MM.1S (cell line): Measurements from ENCODE around the gene TMC3.
A peak's percentile ranks its signal among the peaks of the same experiment; 100 is the strongest.

ENCODE experiments used
- DNase-seq: peaks from one replicate; pipeline ENCODE4 v3.0.0-alpha.2; 2015
- H2AFZ ChIP-seq: fragments of 300-600 bp; sonication (generic); 2 replicates; pipeline ENCODE4 v1.6.0; 2016; ENCODE audit warnings: antibody characterized with exemption, low read length
- H3F3A ChIP-seq: fragments of 300-600 bp; sonication (generic); 2 replicates; pipeline ENCODE4 v1.6.1; 2016; ENCODE audit warnings: mild to moderate bottlenecking, antibody characterized with exemption, low read length, moderate library complexity, mixed read lengths; ENCODE audit not compliant: insufficient read depth
- H3K27ac ChIP-seq: fragments of 300-600 bp; sonication (generic); 2 replicates; pipeline ENCODE4 v1.5.1; 2016; ENCODE audit warnings: mild to moderate bottlenecking, low read length
- H3K27me3 ChIP-seq: fragments of 300-600 bp; sonication (generic); replicated peaks from 2 replicates; pipeline ENCODE4 v1.6.0; 2016; ENCODE audit warnings: low read length; ENCODE audit not compliant: insufficient read depth
- H3K36me3 ChIP-seq: fragments of 300-600 bp; sonication (generic); replicated peaks from 2 replicates; pipeline ENCODE4 v1.6.1; 2016; ENCODE audit warnings: mild to moderate bottlenecking, low read length, mixed read lengths; ENCODE audit not compliant: insufficient read depth
- H3K4me1 ChIP-seq: fragments of 300-600 bp; sonication (generic); 2 replicates; pipeline ENCODE4 v1.6.1; 2016; ENCODE audit warnings: low read length, mixed read lengths
- H3K4me2 ChIP-seq: fragments of 300-600 bp; sonication (generic); 2 replicates; pipeline ENCODE4 v1.6.0; 2016; ENCODE audit warnings: low read depth, low read length
- H3K4me3 ChIP-seq: fragments of 300-600 bp; sonication (generic); 2 replicates; pipeline ENCODE4 v1.5.1; 2016; ENCODE audit warnings: low read length, mixed read lengths
- H3K79me2 ChIP-seq: fragments of 300-600 bp; sonication (generic); 2 replicates; pipeline ENCODE4 v1.6.1; 2016; ENCODE audit warnings: mixed run types, low read length, mixed read lengths
- H3K9ac ChIP-seq: fragments of 300-600 bp; sonication (generic); 2 replicates; pipeline ENCODE4 v1.6.1; 2016; ENCODE audit warnings: low read length, mixed read lengths
- H3K9me2 ChIP-seq: fragments of 300-600 bp; sonication (generic); replicated peaks from 2 replicates; pipeline ENCODE4 v1.6.1; 2016; ENCODE audit warnings: mild to moderate bottlenecking, low read length, mixed read lengths; ENCODE audit not compliant: insufficient read depth
- H3K9me3 ChIP-seq: fragments of 300-600 bp; sonication (generic); replicated peaks from 2 replicates; pipeline ENCODE4 v1.6.1; 2016; ENCODE audit warnings: mild to moderate bottlenecking, low read length, mixed read lengths; ENCODE audit not compliant: insufficient read depth
- H4K20me1 ChIP-seq: fragments of 300-600 bp; sonication (generic); 2 replicates; pipeline ENCODE4 v1.6.1; 2016; ENCODE audit warnings: mild to moderate bottlenecking, low read length, moderate library complexity, mixed read lengths; ENCODE audit not compliant: insufficient read depth
- CTCF ChIP-seq: fragments of 300-600 bp; sonication (generic); IDR thresholded peaks from 2 replicates; pipeline ENCODE4 v1.5.1; 2016; ENCODE audit warnings: antibody characterized with exemption, low read length, mixed read lengths
- EZH2 ChIP-seq: fragments of 300-600 bp; sonication (generic); optimal IDR thresholded peaks from 2 replicates; pipeline ENCODE3; 2017; ENCODE audit warnings: low read depth, mild to moderate bottlenecking, antibody characterized with exemption, low read length, mixed read lengths
- EZH2phosphoT487 ChIP-seq: fragments of 300-600 bp; sonication (generic); IDR thresholded peaks from 2 replicates; pipeline ENCODE4 v1.6.1; 2018; ENCODE audit warnings: antibody characterized with exemption, low read length

The TMC3 gene

GRCh38 chr15:81326466-81327212 lies 47.4 kb downstream of the TMC3 start:
- Histone ChIP-seq H3K36me3 (peaks cover 5% of the 10 kb centered on the region; the same call in 1 of the 2 replicates), H3K9me3 (no peaks in the 10 kb centered on the region), H3K9ac (peak overlapping the region; percentile 16; the same call in 1 of the 2 replicates), H3K27ac (peak overlapping the region; percentile 62; the same call in 1 of the 2 replicates), H3K79me2 (peaks cover 69% of the 10 kb centered on the region), H2AFZ (no peak overlapping the region), H3K4me1 (peaks cover 70% of the 10 kb centered on the region), H3K27me3 (no peaks in the 10 kb centered on the region), H3F3A (peaks cover 54% of the 10 kb centered on the region), H4K20me1 (no peaks in the 10 kb centered on the region), H3K4me2 (peak overlapping the region; percentile 49), H3K4me3 (0 out of 2 replicates have a peak overlapping the region, but pooled peaks have one; percentile 10), H3K9me2 (no peaks in the 10 kb centered on the region)
- TF ChIP-seq EZH2 = no peak
- TF ChIP-seq CTCF = no peak
- no peak for TF ChIP-seq EZH2phosphoT487
- DNase-seq = peak; percentile 46

GRCh38 chr15:81323944-81324881 lies 49.8 kb downstream of the TMC3 start, which contains the start of gene STARD5:
Gene STARD5, minus strand, starts transcription at chr15:81324141. Its CDS starts 42 bp downstream, at chr15:81324099.
- Histone ChIP-seq H3K4me1 (peaks cover 71% of the 10 kb centered on the region), H3F3A (peaks cover 59% of the 10 kb centered on the region), H3K4me2 (peak within 1 kb of the TSS; percentile 91), H2AFZ (peak within 1 kb of the TSS; percentile 79), H3K27me3 (no peaks in the 10 kb centered on the region), H3K9ac (peak within 1 kb of the TSS; percentile 93), H3K27ac (peak within 1 kb of the TSS; percentile 75; the same call in 1 of the 2 replicates), H3K9me3 (no peaks in the 10 kb centered on the region), H4K20me1 (no peaks in the 10 kb centered on the region), H3K4me3 (peak within 1 kb of the TSS; percentile 98), H3K79me2 (peaks cover 86% of the 10 kb centered on the region), H3K9me2 (no peaks in the 10 kb centered on the region), H3K36me3 (peaks cover 25% of the 10 kb centered on the region)
- no peak for TF ChIP-seq CTCF
- peak; percentile 99 for DNase-seq

- Histone ChIP-seq H3K9me3 (no peaks in the 10 kb centered on the region), H3K4me3 (peak overlapping the region; percentile 98), H3K27me3 (no peaks in the 10 kb centered on the region), H3K9me2 (no peaks in the 10 kb centered on the region), H4K20me1 (no peaks in the 10 kb centered on the region), H3K4me2 (peak overlapping the region; percentile 91), H3K27ac (peak overlapping the region; percentile 75; the same call in 1 of the 2 replicates), H3K9ac (peak overlapping the region; percentile 93), H3K79me2 (peaks cover 87% of the 10 kb centered on the region), H3K4me1 (peaks cover 72% of the 10 kb centered on the region), H3F3A (peaks cover 65% of the 10 kb centered on the region), H3K36me3 (peaks cover 25% of the 10 kb centered on the region), H2AFZ (no peak overlapping the region)
- no peak for DNase-seq
- no peak for TF ChIP-seq CTCF
- no peak for TF ChIP-seq EZH2phosphoT487
- TF ChIP-seq EZH2 = no peak
Observed at GRCh38 chr15:81323559-81323943, 50.5 kb downstream of the TMC3 start.
